Measurements from ENCODE around the gene ATP9B. TPM values are rescaled to one million over a fixed set of nuclear protein-coding genes. Genes with fewer than 3 reads are reported as not detected.
A peak's percentile ranks its signal among the peaks of the same experiment; 100 is the strongest.

Gene ATP9B
- total RNA-seq, 1 donor from 2014 or later: 12.6 TPM

DNA sequence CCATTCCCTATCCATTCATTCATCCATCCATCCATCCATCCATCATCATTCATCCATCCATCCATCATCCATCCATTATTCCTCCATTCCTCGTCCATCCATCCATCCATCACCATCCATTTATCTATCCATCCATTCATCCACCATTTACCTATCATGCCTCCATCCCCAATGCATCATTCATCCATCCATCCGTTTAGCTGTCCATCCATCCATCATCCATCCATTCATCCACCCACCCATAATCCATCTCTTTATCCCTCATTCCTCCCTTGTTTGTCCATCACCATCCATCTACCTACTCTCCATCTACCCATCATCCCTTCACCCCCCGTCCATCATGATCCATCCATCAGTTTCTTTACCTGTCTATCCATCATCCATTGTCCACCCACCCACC lies 340.1 kb downstream of the ATP9B start:
- intact Hi-C loops (cut with micrococcal nuclease): no loop called here
- no peak for DNase-seq

DNA sequence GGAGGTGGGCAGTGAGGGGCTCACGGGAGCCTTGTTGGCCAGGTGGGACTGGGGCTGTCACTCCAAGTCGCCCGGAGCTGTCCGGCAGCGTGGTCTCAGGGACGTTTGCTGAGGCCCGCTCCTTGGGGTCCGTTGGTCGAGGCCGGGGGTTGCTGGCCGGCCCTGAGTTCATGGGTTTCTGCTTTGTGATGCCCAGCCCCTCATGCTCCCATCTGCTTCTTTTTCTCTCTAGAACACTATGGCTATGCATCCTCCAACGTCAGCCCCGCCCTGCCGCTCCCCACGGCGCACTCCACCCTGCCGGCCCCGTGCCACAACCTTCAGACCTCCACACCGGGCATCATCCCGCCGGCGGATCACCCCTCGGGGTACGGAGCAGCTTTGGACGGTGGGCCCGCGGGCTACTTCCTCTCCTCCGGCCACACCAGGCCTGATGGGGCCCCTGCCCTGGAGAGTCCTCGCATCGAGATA lies 341.0 kb downstream of the ATP9B start:
- intact Hi-C loops (cut with micrococcal nuclease): no loop called here
- H3K4me1 ChIP-seq: peaks cover 15% of the 10 kb centered on the region
- TF ChIP-seq, protein P1, sequence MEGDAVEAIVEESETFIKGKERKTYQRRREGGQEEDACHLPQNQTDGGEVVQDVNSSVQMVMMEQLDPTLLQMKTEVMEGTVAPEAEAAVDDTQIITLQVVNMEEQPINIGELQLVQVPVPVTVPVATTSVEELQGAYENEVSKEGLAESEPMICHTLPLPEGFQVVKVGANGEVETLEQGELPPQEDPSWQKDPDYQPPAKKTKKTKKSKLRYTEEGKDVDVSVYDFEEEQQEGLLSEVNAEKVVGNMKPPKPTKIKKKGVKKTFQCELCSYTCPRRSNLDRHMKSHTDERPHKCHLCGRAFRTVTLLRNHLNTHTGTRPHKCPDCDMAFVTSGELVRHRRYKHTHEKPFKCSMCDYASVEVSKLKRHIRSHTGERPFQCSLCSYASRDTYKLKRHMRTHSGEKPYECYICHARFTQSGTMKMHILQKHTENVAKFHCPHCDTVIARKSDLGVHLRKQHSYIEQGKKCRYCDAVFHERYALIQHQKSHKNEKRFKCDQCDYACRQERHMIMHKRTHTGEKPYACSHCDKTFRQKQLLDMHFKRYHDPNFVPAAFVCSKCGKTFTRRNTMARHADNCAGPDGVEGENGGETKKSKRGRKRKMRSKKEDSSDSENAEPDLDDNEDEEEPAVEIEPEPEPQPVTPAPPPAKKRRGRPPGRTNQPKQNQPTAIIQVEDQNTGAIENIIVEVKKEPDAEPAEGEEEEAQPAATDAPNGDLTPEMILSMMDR (IDR thresholded peaks at IDR 0.05; ENCODE audit: borderline replicate concordance): no peak
- no peaks in the 10 kb centered on the region for H3K9me3 ChIP-seq (replicated peaks)
- H3K36me3 ChIP-seq: peaks cover 37% of the 10 kb centered on the region
- H3K4me3 ChIP-seq: no peak overlapping the region
- peak; percentile 10 for DNase-seq
- H3K27me3 ChIP-seq (ENCODE audit: low read depth): no peaks in the 10 kb centered on the region
- H3K27ac ChIP-seq (replicated peaks): no peak overlapping the region

More for the DNA sequence above, 340.1 kb downstream of the ATP9B start:
- TF ChIP-seq, protein P1 (IDR thresholded peaks at IDR 0.05; ENCODE audit: borderline replicate concordance): no peak
- H3K27me3 ChIP-seq (ENCODE audit: low read depth): no peaks in the 10 kb centered on the region
- no peak overlapping the region for H3K27ac ChIP-seq (replicated peaks)
- H3K4me1 ChIP-seq: peaks cover 22% of the 10 kb centered on the region
- H3K4me3 ChIP-seq: no peak overlapping the region
- H3K36me3 ChIP-seq: peaks cover 32% of the 10 kb centered on the region
- no peaks in the 10 kb centered on the region for H3K9me3 ChIP-seq (replicated peaks)

DNA sequence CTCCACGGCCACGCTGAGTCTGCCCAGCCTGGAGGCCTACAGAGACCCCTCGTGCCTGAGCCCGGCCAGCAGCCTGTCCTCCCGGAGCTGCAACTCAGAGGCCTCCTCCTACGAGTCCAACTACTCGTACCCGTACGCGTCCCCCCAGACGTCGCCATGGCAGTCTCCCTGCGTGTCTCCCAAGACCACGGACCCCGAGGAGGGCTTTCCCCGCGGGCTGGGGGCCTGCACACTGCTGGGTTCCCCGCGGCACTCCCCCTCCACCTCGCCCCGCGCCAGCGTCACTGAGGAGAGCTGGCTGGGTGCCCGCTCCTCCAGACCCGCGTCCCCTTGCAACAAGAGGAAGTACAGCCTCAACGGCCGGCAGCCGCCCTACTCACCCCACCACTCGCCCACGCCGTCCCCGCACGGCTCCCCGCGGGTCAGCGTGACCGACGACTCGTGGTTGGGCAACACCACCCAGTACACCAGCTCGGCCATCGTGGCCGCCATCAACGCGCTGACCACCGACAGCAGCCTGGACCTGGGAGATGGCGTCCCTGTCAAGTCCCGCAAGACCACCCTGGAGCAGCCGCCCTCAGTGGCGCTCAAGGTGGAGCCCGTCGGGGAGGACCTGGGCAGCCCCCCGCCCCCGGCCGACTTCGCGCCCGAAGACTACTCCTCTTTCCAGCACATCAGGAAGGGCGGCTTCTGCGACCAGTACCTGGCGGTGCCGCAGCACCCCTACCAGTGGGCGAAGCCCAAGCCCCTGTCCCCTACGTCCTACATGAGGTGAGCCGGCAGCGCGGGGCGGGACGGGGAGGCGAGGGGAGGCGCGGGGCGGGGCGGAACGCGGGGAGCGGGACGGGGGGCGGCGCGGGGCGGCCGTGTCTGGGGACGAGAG lies 341.8 kb downstream of the ATP9B start:
- TF ChIP-seq, protein P1 (IDR thresholded peaks at IDR 0.05; ENCODE audit: borderline replicate concordance): no peak
- no peaks in the 10 kb centered on the region for H3K27me3 ChIP-seq (ENCODE audit: low read depth)
- H3K4me1 ChIP-seq: peaks cover 12% of the 10 kb centered on the region
- intact Hi-C loops (cut with micrococcal nuclease): no loop called here
- H3K36me3 ChIP-seq: peaks cover 37% of the 10 kb centered on the region
- no peaks in the 10 kb centered on the region for H3K9me3 ChIP-seq (replicated peaks)
- DNase-seq: peak; percentile 13
- no peak overlapping the region for H3K4me3 ChIP-seq
- H3K27ac ChIP-seq (replicated peaks): no peak overlapping the region

DNA sequence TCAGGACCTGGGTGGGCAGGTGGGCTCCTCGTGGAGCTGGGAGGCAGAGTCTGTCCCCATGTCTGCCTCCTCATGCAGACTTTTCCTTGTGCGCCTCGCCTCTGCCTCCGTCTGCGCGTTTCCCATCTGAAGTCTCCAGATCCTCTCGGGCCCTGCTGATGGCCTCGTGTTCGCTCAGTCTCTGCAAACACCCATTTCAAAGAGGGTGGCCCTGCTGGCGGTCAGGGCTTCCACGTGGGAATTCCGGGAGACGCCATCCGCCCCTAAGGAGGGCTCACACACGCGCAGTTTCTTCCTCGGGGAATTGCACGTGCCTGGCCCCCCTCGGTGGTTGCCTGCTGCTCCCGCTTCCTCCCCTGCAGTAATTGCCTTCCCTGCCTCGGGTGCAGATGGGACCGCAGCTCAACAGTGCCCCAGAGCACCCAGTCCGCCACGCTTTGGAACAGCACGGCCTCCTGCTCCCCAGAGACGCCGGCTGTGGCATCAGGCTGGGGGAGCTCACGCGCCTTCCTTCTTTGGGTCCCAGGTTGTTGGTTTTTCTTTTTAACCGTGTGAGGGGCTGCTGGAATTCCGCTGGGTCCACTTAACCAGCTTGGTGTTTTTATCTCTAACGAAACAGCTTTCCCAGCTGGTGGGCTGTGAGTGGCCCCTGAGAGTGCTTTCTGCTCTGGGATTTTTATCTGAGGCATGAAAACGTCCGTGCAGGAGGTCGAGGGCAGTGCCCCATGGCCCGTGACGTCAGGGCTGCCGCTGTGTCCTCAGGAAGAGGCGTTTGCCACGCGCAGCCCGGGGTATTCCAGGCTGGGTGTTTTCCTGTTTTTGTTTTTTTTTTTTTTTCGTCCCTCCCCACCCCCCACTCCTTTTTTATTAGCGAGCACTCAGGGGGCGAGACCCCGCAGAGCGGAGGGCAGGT lies 342.7 kb downstream of the ATP9B start:
- TF ChIP-seq, protein P1 (IDR thresholded peaks at IDR 0.05; ENCODE audit: borderline replicate concordance): no peak
- intact Hi-C loops (cut with micrococcal nuclease): no loop called here
- peaks cover 12% of the 10 kb centered on the region for H3K4me1 ChIP-seq
- no peaks in the 10 kb centered on the region for H3K9me3 ChIP-seq (replicated peaks)
- DNase-seq: peak; percentile 28
- H3K36me3 ChIP-seq: peaks cover 37% of the 10 kb centered on the region
- no peak overlapping the region for H3K4me3 ChIP-seq
- H3K27ac ChIP-seq (replicated peaks): no peak overlapping the region
- H3K27me3 ChIP-seq (ENCODE audit: low read depth): no peaks in the 10 kb centered on the region

DNA sequence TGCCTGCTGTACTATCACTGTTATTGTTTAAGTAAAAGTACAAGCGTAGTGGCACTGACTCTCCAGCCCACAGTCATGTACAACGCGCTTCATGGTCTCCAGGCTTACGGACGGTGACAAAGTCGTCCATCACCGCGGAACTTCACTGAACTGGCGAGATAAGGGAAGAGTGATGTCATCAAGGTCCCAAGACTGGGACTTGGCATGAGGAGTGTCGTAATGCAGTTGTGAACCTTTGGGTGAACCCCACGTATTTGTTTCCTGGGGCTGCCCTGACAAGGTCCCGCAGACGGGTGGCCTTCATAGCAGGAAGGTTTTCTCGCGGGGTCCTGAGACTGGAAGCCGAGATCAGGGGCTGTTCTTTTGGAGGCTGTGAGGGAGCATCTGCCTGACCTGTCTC lies 343.8 kb downstream of the ATP9B start:
- TF ChIP-seq, protein P1 (IDR thresholded peaks at IDR 0.05; ENCODE audit: borderline replicate concordance): no peak
- H3K4me1 ChIP-seq: peaks cover 12% of the 10 kb centered on the region
- intact Hi-C loops (cut with micrococcal nuclease): no loop called here
- no peaks in the 10 kb centered on the region for H3K27me3 ChIP-seq (ENCODE audit: low read depth)
- peaks cover 37% of the 10 kb centered on the region for H3K36me3 ChIP-seq
- H3K4me3 ChIP-seq: no peak overlapping the region
- no peaks in the 10 kb centered on the region for H3K9me3 ChIP-seq (replicated peaks)
- DNase-seq: peak; percentile 5
- no peak overlapping the region for H3K27ac ChIP-seq (replicated peaks)

All from left ventricle myocardium inferior (tissue), 1 donor.